Endothelial cell of umbilical vein (primary cell): ENCODE data around the gene TMBIM6. TPM values are rescaled to one million over a fixed set of nuclear protein-coding genes. Genes with fewer than 3 reads are reported as not detected.

Source experiments
- BruUV-seq: library from RNA; stranded (reverse); fragments of 400-500 nt; replicated peaks from 2 replicates; lab custom pipeline; 2021; lab: Mats Ljungman, UMichigan
- CTCF ChIA-PET: fragments of 300-600, 350-600 bp; sonication (Branson Sonifier 250); formaldehyde crosslinking; loops from one replicate; lab custom pipeline; 2021; ENCODE audit warnings: antibody characterized with exemption, inconsistent platforms; lab: Charles Lee
- POLR2A ChIA-PET: fragments of 300-600, 350-600 bp; sonication (Branson Sonifier 250); formaldehyde crosslinking; loops from one replicate; lab custom pipeline; 2021; ENCODE audit warnings: antibody characterized with exemption, inconsistent platforms; lab: Charles Lee
- DNase-seq: peaks from one replicate; pipeline ENCODE4 v3.0.0-alpha.2; 2011; ENCODE audit warnings: low read depth, low spot score
- FAIRE-seq: peaks from 2 replicates; lab custom pipeline; 2011; peaks lifted over from hg19 to GRCh38; lab: Jason Lieb, UNC
- H2AFZ ChIP-seq: 2 replicates; pipeline ENCODE4 v1.6.0; 2012; ENCODE audit warnings: low read depth, low read length, control low read depth, inconsistent platforms
- H3K27ac ChIP-seq: 2 replicates; pipeline ENCODE4 v1.5.1; 2011; ENCODE audit warnings: low read depth, mild to moderate bottlenecking, control low read depth, low read length, moderate library complexity; ENCODE audit not compliant: insufficient read depth
- H3K27me3 ChIP-seq, 2 experiments: 2 replicates each; pipeline versions ENCODE4 v1.6.0 to v1.6.1; 2011; ENCODE audit warnings: low read length in 2 of 2, mixed read lengths in 1 of 2; ENCODE audit not compliant: control insufficient read depth in 2 of 2, insufficient read depth in 2 of 2
- H3K36me3 ChIP-seq, 2 experiments: 2 replicates in 1 of 2; 3 replicates in 1 of 2; pipeline ENCODE4 v1.5.1; 2011; ENCODE audit warnings: low read length in 2 of 2, mild to moderate bottlenecking in 1 of 2, moderate library complexity in 1 of 2; ENCODE audit not compliant: control insufficient read depth in 2 of 2, insufficient read depth in 2 of 2; ENCODE audit errors: extremely low read depth in 1 of 2
- H3K4me1 ChIP-seq: 3 replicates; pipeline ENCODE4 v1.5.1; 2011; ENCODE audit warnings: mild to moderate bottlenecking, low read length; ENCODE audit not compliant: control insufficient read depth, insufficient read depth; ENCODE audit errors: extremely low read depth
- H3K4me2 ChIP-seq: 2 replicates; pipeline ENCODE4 v1.6.1; 2011; ENCODE audit warnings: low read length, control low read depth, mixed read lengths; ENCODE audit not compliant: insufficient read depth
- H3K4me3 ChIP-seq, 3 experiments: fragments of 200-600 bp in 1 of 3; sonication (generic), shearing (Covaris generic) in 1 of 3; replicated peaks in 1 of 3; 2 replicates each; pipeline ENCODE4 v1.5.1; 2011 to 2016; ENCODE audit warnings: control low read depth in 3 of 3, low read length in 3 of 3, mild to moderate bottlenecking in 2 of 3, inconsistent platforms in 1 of 3, low read depth in 1 of 3, moderate library complexity in 1 of 3; ENCODE audit not compliant: insufficient read depth in 1 of 3
- H3K79me2 ChIP-seq: 2 replicates; pipeline ENCODE4 v1.6.0; 2012; ENCODE audit warnings: low read length, inconsistent platforms; ENCODE audit not compliant: control insufficient read depth, insufficient read depth
- H3K9ac ChIP-seq: replicated peaks from 2 replicates; pipeline ENCODE3; 2011; ENCODE audit warnings: low read length, control low read depth; ENCODE audit not compliant: insufficient read depth; ENCODE audit errors: extremely low read depth
- H3K9me1 ChIP-seq: replicated peaks from 3 replicates; pipeline ENCODE4 v1.6.0; 2011; ENCODE audit warnings: mild to moderate bottlenecking, low read length; ENCODE audit not compliant: control insufficient read depth, insufficient read depth; ENCODE audit errors: extremely low read depth
- H3K9me3 ChIP-seq: replicated peaks from 2 replicates; pipeline ENCODE4 v1.5.1; 2012; ENCODE audit warnings: low read length, inconsistent platforms; ENCODE audit not compliant: control insufficient read depth, insufficient read depth
- H4K20me1 ChIP-seq: replicated peaks from 2 replicates; pipeline ENCODE3; 2011; ENCODE audit warnings: mild to moderate bottlenecking, low read length; ENCODE audit not compliant: control insufficient read depth, insufficient read depth; ENCODE audit errors: extremely low read depth
- CTCF ChIP-seq, 2 donors: IDR thresholded peaks; 1 replicate in 1 of 2; 2 replicates in 1 of 2; pipeline ENCODE4 v1.5.1; 2011; ENCODE audit warnings: low read length in 2 of 2, mild to moderate bottlenecking in 2 of 2, moderate library complexity in 2 of 2, control low read depth in 1 of 2, inconsistent platforms in 1 of 2, low read depth in 1 of 2; ENCODE audit not compliant: insufficient read depth in 1 of 2; ENCODE audit errors: extremely low read depth in 1 of 2
- EZH2 ChIP-seq: IDR thresholded peaks from 2 replicates; pipeline ENCODE4 v1.6.1; 2012; ENCODE audit warnings: borderline replicate concordance, low read depth, mild to moderate bottlenecking, moderate library complexity, low read length, inconsistent platforms; ENCODE audit not compliant: severe bottlenecking
- FOS ChIP-seq: IDR thresholded peaks from 2 replicates; pipeline ENCODE4 v1.6.1; 2011; ENCODE audit warnings: mild to moderate bottlenecking, low read length, moderate library complexity, borderline replicate concordance; ENCODE audit not compliant: insufficient read depth
- GATA2 ChIP-seq: IDR thresholded peaks from 2 replicates; pipeline ENCODE4 v1.7.0; 2011; ENCODE audit warnings: low read depth, mild to moderate bottlenecking, moderate library complexity, mixed read lengths, low read length; ENCODE audit not compliant: insufficient read length, insufficient read depth
- JUN ChIP-seq: IDR thresholded peaks from 2 replicates; pipeline ENCODE4 v1.6.1; 2011; ENCODE audit warnings: borderline replicate concordance, low read depth; ENCODE audit not compliant: insufficient read length, insufficient read depth
- MAX ChIP-seq: IDR thresholded peaks from 2 replicates; pipeline ENCODE4 v1.6.1; 2011; ENCODE audit not compliant: insufficient read depth, insufficient read length
- MYC ChIP-seq: IDR thresholded peaks from one replicate; pipeline ENCODE4 v1.6.1; 2011; ENCODE audit warnings: mild to moderate bottlenecking, low read depth, low read length
- POLR2A ChIP-seq: IDR thresholded peaks from 2 replicates; pipeline ENCODE4 v1.6.1; 2012; ENCODE audit warnings: low read depth, mild to moderate bottlenecking, control low read depth, low read length
- POLR2AphosphoS5 ChIP-seq: IDR thresholded peaks from 2 replicates; pipeline ENCODE4 v1.6.1; 2012; ENCODE audit warnings: low read depth, mild to moderate bottlenecking, control low read depth, low read length, moderate library complexity; ENCODE audit not compliant: insufficient read depth
- dilution Hi-C: fragments of 300-500 bp; cut with MboI; formaldehyde crosslinking; loops from one replicate; pipeline ENCODE4 v1.15.0; 2019; ENCODE audit warnings: low sequenced_read_pairs; ENCODE audit not compliant: extremely low pct_ligation_motif_present
- intact Hi-C: fragments of 100-400 bp; cut with micrococcal nuclease; formaldehyde crosslinking; loops from one replicate; pipeline ENCODE4 v1.10.0; 2022
- polyA plus RNA-seq, 4 experiments: library from polyadenylated mRNA; depleted of rRNA in 3 of 4; stranded (reverse) in 3 of 4; unstranded in 1 of 4; fragments of >200 nt; gene quantifications; 2 replicates each; pipeline versions ENCODE4 v1.2.1 to v1.2.3, GENCODE V29; 2011 to 2012; ENCODE audit warnings: missing spikeins in 1 of 4
- total RNA-seq: library from RNA; stranded (reverse); gene quantifications from 2 replicates; pipeline ENCODE4 v1.2.3, GENCODE V29; 2021

TMBIM6 gene
- total and polyA plus RNA-seq, 2 donors (not counting 3 experiments of a cell fraction or from before 2014, with no cell fraction given), result 393 to 579 TPM

DNA sequence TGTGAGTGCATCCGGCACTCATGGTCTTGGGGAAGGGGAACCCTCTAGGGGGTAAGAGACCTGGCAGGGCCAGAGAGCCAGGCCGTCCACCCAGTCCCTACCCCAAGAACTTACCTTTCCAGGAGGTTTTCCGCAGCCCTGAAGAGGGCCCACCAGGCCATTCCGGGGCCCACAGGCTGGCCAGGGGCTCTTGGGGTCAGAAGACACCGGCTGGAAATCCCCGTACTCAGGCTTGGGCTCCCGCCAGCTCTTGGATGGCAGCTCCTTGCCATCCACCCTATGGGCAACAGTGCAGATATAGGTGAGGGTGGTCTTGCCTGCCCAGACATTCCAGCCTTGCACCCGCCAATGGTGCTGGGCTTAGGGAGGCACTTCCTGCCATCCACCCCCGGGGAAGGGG lies 52.3 kb downstream of the TMBIM6 start:
- H3K36me3 ChIP-seq, result peaks cover 0 to 38% of the 10 kb centered on the region in 2 experiments
- TF ChIP-seq MYC (no peak), POLR2A (no peak), GATA2 (no peak), JUN (no peak), MAX (no peak), EZH2 (no peak), FOS (no peak), CTCF (IDR thresholded peaks at IDR 0.05; ENCODE audit: extremely low read depth in 1 of 2, insufficient read depth in 1 of 2, low read depth in 1 of 2, low read length in 2 of 2) (no peak), POLR2AphosphoS5 (no peak)
- ChIA-PET POLR2A (no interaction called here), CTCF (no interaction called here)
- H4K20me1 ChIP-seq, result no peaks in the 10 kb centered on the region
- FAIRE-seq (no peak), DNase-seq (no peak)
- H3K9me3 ChIP-seq, result no peaks in the 10 kb centered on the region
- H3K27me3 ChIP-seq, result no peaks in the 10 kb centered on the region
- no peak overlapping the region for H3K4me2 ChIP-seq
- intact Hi-C loops (no loop called here), dilution Hi-C loops (no loop called here)
- no peaks in the 10 kb centered on the region for H3K9me1 ChIP-seq
- no TSS peak for BruUV-seq
- H3K4me3 ChIP-seq, result no peak overlapping the region
- peaks cover 9% of the 10 kb centered on the region for H3K4me1 ChIP-seq
- H2AFZ ChIP-seq, result no peak overlapping the region
- H3K27ac ChIP-seq, result no peak overlapping the region
- no peaks in the 10 kb centered on the region for H3K79me2 ChIP-seq
- no peak overlapping the region for H3K9ac ChIP-seq
